ENCODE results near the gene FAM136A.

GRCh38 chr2:70312560-70312959 lies 10.7 kb upstream of the FAM136A start:
- TF ChIP-seq EZH2 (IDR thresholded peaks at IDR 0.05; ENCODE audit: borderline replicate concordance, insufficient read depth, low read depth, low read length, poor library complexity, severe bottlenecking): no peak
- TF ChIP-seq, protein P1, sequence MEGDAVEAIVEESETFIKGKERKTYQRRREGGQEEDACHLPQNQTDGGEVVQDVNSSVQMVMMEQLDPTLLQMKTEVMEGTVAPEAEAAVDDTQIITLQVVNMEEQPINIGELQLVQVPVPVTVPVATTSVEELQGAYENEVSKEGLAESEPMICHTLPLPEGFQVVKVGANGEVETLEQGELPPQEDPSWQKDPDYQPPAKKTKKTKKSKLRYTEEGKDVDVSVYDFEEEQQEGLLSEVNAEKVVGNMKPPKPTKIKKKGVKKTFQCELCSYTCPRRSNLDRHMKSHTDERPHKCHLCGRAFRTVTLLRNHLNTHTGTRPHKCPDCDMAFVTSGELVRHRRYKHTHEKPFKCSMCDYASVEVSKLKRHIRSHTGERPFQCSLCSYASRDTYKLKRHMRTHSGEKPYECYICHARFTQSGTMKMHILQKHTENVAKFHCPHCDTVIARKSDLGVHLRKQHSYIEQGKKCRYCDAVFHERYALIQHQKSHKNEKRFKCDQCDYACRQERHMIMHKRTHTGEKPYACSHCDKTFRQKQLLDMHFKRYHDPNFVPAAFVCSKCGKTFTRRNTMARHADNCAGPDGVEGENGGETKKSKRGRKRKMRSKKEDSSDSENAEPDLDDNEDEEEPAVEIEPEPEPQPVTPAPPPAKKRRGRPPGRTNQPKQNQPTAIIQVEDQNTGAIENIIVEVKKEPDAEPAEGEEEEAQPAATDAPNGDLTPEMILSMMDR (IDR thresholded peaks at IDR 0.05): no peak

Measured in B cell (primary cell).